NCI-H2171 (cell line): Measurements from ENCODE around the gene NDOR1.

Experiments
- DNase-seq: peaks from one replicate; lab custom pipeline; 2025; lab: John Stamatoyannopoulos, UW

The NDOR1 gene

GRCh38 chr9:137220317-137221094, 15.0 kb downstream of the NDOR1 start:
- no peak for DNase-seq

GRCh38 chr9:137221095-137221505, 15.6 kb downstream of the NDOR1 start:
- DNase-seq, result no peak

- DNase-seq, result peak; percentile 48
Measured at GRCh38 chr9:137221506-137222111, 16.1 kb downstream of the NDOR1 start.

GRCh38 chr9:137222190-137223077, 16.9 kb downstream of the NDOR1 start, which contains the start of gene RNF208:
RNF208 (minus strand) TSS chr9:137222240; CDS start chr9:137221212, 1,028 bp downstream.
- peak; percentile 44 for DNase-seq

GRCh38 chr9:137223078-137223970, 17.8 kb downstream of the NDOR1 start:
- peak; percentile 99 for DNase-seq

- DNase-seq, result peak; percentile 36
Measured at GRCh38 chr9:137224830-137225694, 19.6 kb downstream of the NDOR1 start, which contains the start of gene CYSRT1. CYSRT1 (plus strand) TSS chr9:137225174; CDS start chr9:137225622, 448 bp downstream.

GRCh38 chr9:137225699-137226331, 20.3 kb downstream of the NDOR1 start:
- no peak for DNase-seq

GRCh38 chr9:137226338-137227053, 21.0 kb downstream of the NDOR1 start:
- DNase-seq, result no peak

GRCh38 chr9:137227054-137227852, 21.8 kb downstream of the NDOR1 start, which contains the start of gene RNF224:
RNF224 (plus strand) TSS chr9:137227502; CDS start chr9:137228336, 834 bp downstream.
- DNase-seq, result peak; percentile 89

- no peak for DNase-seq
Measured at GRCh38 chr9:137227853-137228505, 22.5 kb downstream of the NDOR1 start.

- DNase-seq, result no peak
Measured at GRCh38 chr9:137228506-137228967, 23.0 kb downstream of the NDOR1 start.

GRCh38 chr9:137228968-137229896, 23.7 kb downstream of the NDOR1 start:
- no peak for DNase-seq

- no peak for DNase-seq
Measured at GRCh38 chr9:137229903-137230704, 24.6 kb downstream of the NDOR1 start.

- DNase-seq, result no peak
Measured at GRCh38 chr9:137230705-137231371, 25.3 kb downstream of the NDOR1 start, which contains the start of gene SLC34A3. SLC34A3 (plus strand) TSS chr9:137230901; CDS start chr9:137231703, 802 bp downstream.
